GM06990 (cell line): ENCODE measurements around the gene MTCH2.
A peak's percentile ranks its signal among the peaks of the same experiment; 100 is the strongest.

Experiments used
- DNase-seq: peaks from one replicate; pipeline ENCODE4 v3.0.0-alpha.2; 2011; ENCODE audit not compliant: insufficient read length; ENCODE audit errors: extremely low read depth
- H3K27me3 ChIP-seq: replicated peaks from 2 replicates; pipeline ENCODE4 v1.6.0; 2011; ENCODE audit warnings: low read length; ENCODE audit not compliant: control insufficient read depth, insufficient read depth
- H3K36me3 ChIP-seq: 2 replicates; pipeline ENCODE4 v1.5.1; 2011; ENCODE audit warnings: low read length; ENCODE audit not compliant: control insufficient read depth, insufficient read depth
- H3K4me3 ChIP-seq: replicated peaks from 2 replicates; pipeline ENCODE4 v1.5.1; 2011; ENCODE audit warnings: low read depth, mild to moderate bottlenecking, control low read depth, low read length
- CTCF ChIP-seq: IDR thresholded peaks from 2 replicates; pipeline ENCODE4 v1.5.1; 2011; ENCODE audit warnings: low read length, control low read depth, mild to moderate bottlenecking, inconsistent platforms; ENCODE audit not compliant: insufficient read depth, poor library complexity, severe bottlenecking

Gene MTCH2

GRCh38 chr11:47583844-47584243 is 58.5 kb downstream of the MTCH2 start:
- no peaks in the 10 kb centered on the region for H3K27me3 ChIP-seq
- peaks cover 26% of the 10 kb centered on the region for H3K36me3 ChIP-seq
- no peak for TF ChIP-seq CTCF

GRCh38 chr11:47578524-47579494 is 63.5 kb downstream of the MTCH2 start, which contains the start of the genes KBTBD4 and NDUFS3:
TSS of gene KBTBD4 (minus strand) at chr11:47578970. CDS start at chr11:47578951, 19 bp downstream.
TSS of gene NDUFS3 (plus strand) at chr11:47579074. CDS start at chr11:47579092, 18 bp downstream.
- DNase-seq = peak; percentile 93
- H3K36me3 ChIP-seq = peaks cover 24% of the 10 kb centered on the region
- no peaks in the 10 kb centered on the region for H3K27me3 ChIP-seq
- H3K4me3 ChIP-seq = peak within 1 kb of the TSS; percentile 75
- no peak for TF ChIP-seq CTCF

More at GRCh38 chr11:47583844-47584243, 58.5 kb downstream of the MTCH2 start:
- no peak overlapping the region for H3K4me3 ChIP-seq
- no peak for DNase-seq

- no peak for DNase-seq
- Histone ChIP-seq H3K4me3 (peak overlapping the region; percentile 75), H3K27me3 (no peaks in the 10 kb centered on the region), H3K36me3 (peaks cover 24% of the 10 kb centered on the region)
- no peak for TF ChIP-seq CTCF
Observed at GRCh38 chr11:47577460-47578041, 64.8 kb downstream of the MTCH2 start.

GRCh38 chr11:47573321-47573720 is 69.0 kb downstream of the MTCH2 start:
- Histone ChIP-seq H3K36me3 (peaks cover 19% of the 10 kb centered on the region), H3K27me3 (no peaks in the 10 kb centered on the region), H3K4me3 (no peak overlapping the region)
- TF ChIP-seq CTCF = no peak
- no peak for DNase-seq

GRCh38 chr11:47572715-47573255 is 69.6 kb downstream of the MTCH2 start:
- Histone ChIP-seq H3K36me3 (peaks cover 19% of the 10 kb centered on the region), H3K27me3 (no peaks in the 10 kb centered on the region), H3K4me3 (no peak overlapping the region)
- no peak for TF ChIP-seq CTCF
- no peak for DNase-seq
